Liver (tissue), 9 donors: ENCODE data around the gene CDCP2. TPM values are rescaled to one million over a fixed set of nuclear protein-coding genes. Genes with fewer than 3 reads are reported as not detected.

Experiments
- DNase-seq: peaks from one replicate; pipeline ENCODE4 v3.0.0-alpha.2; 2017; ENCODE audit warnings: low spot score
- H3K27ac ChIP-seq, 2 donors: one replicate each; pipeline ENCODE4 v1.7.0; 2013; ENCODE audit warnings: inconsistent platforms in 2 of 2, low read length in 2 of 2, control low read depth in 1 of 2, low read depth in 1 of 2, mild to moderate bottlenecking in 1 of 2
- H3K27me3 ChIP-seq, 4 donors: one replicate each; pipeline versions ENCODE4 v1.6.1 to v1.7.0; 2013; ENCODE audit warnings: low read length in 3 of 4, inconsistent platforms in 1 of 4, mild to moderate bottlenecking in 1 of 4, moderate library complexity in 1 of 4; ENCODE audit not compliant: control insufficient read depth in 4 of 4, insufficient read depth in 4 of 4
- H3K36me3 ChIP-seq, 4 donors: one replicate each; pipeline versions ENCODE4 v1.6.1 to v1.7.0; 2013; ENCODE audit warnings: low read length in 3 of 4, mild to moderate bottlenecking in 3 of 4, low read depth in 1 of 4, moderate library complexity in 1 of 4; ENCODE audit not compliant: control insufficient read depth in 4 of 4, insufficient read depth in 3 of 4
- H3K4me1 ChIP-seq, 4 donors: one replicate each; pipeline versions ENCODE4 v1.6.1 to v1.7.0; 2013; ENCODE audit warnings: low read length in 3 of 4, mild to moderate bottlenecking in 3 of 4, moderate library complexity in 1 of 4; ENCODE audit not compliant: control insufficient read depth in 4 of 4, insufficient read depth in 4 of 4
- H3K4me3 ChIP-seq, 3 donors: one replicate each; pipeline versions ENCODE4 v1.6.1 to v1.7.0; 2013; ENCODE audit warnings: low read length in 3 of 3, control low read depth in 1 of 3, low read depth in 1 of 3, mild to moderate bottlenecking in 1 of 3
- H3K9ac ChIP-seq, 2 donors: one replicate each; pipeline ENCODE4 v1.7.0; 2013; ENCODE audit warnings: low read length in 2 of 2, mild to moderate bottlenecking in 2 of 2, moderate library complexity in 2 of 2, control low read depth in 1 of 2, low read depth in 1 of 2
- H3K9me3 ChIP-seq, 4 donors: one replicate each; pipeline versions ENCODE4 v1.6.1 to v1.7.0; 2013; ENCODE audit warnings: low read length in 3 of 4; ENCODE audit not compliant: control insufficient read depth in 4 of 4
- ATF3 ChIP-seq: IDR thresholded peaks from 2 replicates; pipeline ENCODE4 v1.6.1; 2016; ENCODE audit warnings: antibody characterized with exemption
- CTCF ChIP-seq: fragments of 150-350 bp; IDR thresholded peaks from 2 replicates; pipeline ENCODE4 v1.5.1; 2017; ENCODE audit warnings: improper control_type of control experiment, low read depth, low read length; ENCODE audit not compliant: missing input control
- EGR1 ChIP-seq, 2 donors: IDR thresholded peaks; 2 replicates each; pipeline ENCODE4 v1.6.1; 2016 to 2018; ENCODE audit warnings: antibody characterized with exemption in 2 of 2, low read depth in 2 of 2
- FOXA1 ChIP-seq: IDR thresholded peaks from 2 replicates; pipeline ENCODE4 v1.6.1; 2016; ENCODE audit warnings: antibody characterized with exemption
- FOXA2 ChIP-seq: IDR thresholded peaks from 2 replicates; pipeline ENCODE4 v1.6.1; 2016; ENCODE audit warnings: antibody characterized with exemption
- GABPA ChIP-seq, 2 donors: IDR thresholded peaks in 1 of 2; conservative IDR thresholded peaks in 1 of 2; 2 replicates each; pipeline ENCODE4 v1.6.1; 2016; ENCODE audit warnings: antibody characterized with exemption in 2 of 2, mild to moderate bottlenecking in 1 of 2, moderate library complexity in 1 of 2
- HNF4A ChIP-seq, 2 donors: conservative IDR thresholded peaks; 2 replicates each; pipeline ENCODE4 v1.6.1; 2016; ENCODE audit warnings: antibody characterized with exemption in 2 of 2, mild to moderate bottlenecking in 2 of 2
- JUND ChIP-seq, 2 donors: IDR thresholded peaks; 2 replicates each; pipeline ENCODE4 v1.6.1; 2016; ENCODE audit warnings: antibody characterized with exemption in 2 of 2
- NR2F2 ChIP-seq: IDR thresholded peaks from 2 replicates; pipeline ENCODE4 v1.6.1; 2016; ENCODE audit warnings: antibody characterized with exemption
- RAD21 ChIP-seq, 2 donors: IDR thresholded peaks; 2 replicates each; pipeline ENCODE4 v1.6.1; 2016; ENCODE audit warnings: antibody characterized with exemption in 2 of 2, mild to moderate bottlenecking in 2 of 2
- RXRA ChIP-seq, 2 donors: IDR thresholded peaks; 2 replicates each; pipeline ENCODE4 v1.6.1; 2017 to 2018; ENCODE audit warnings: antibody characterized with exemption in 2 of 2, mild to moderate bottlenecking in 1 of 2
- SP1 ChIP-seq: IDR thresholded peaks from 2 replicates; pipeline ENCODE4 v1.6.1; 2018; ENCODE audit warnings: antibody characterized with exemption, mild to moderate bottlenecking
- TAF1 ChIP-seq: conservative IDR thresholded peaks from 2 replicates; pipeline ENCODE4 v1.6.1; 2016; ENCODE audit warnings: antibody characterized with exemption, mild to moderate bottlenecking
- YY1 ChIP-seq: IDR thresholded peaks from 2 replicates; pipeline ENCODE4 v1.6.1; 2016; ENCODE audit warnings: antibody characterized with exemption, mild to moderate bottlenecking
- ZBTB33 ChIP-seq: IDR thresholded peaks from 2 replicates; pipeline ENCODE4 v1.6.1; 2016; ENCODE audit warnings: antibody characterized with exemption
- WGBS: extraction: QIAGEN DNeasy Blood & Tissue Kit; methylation state at CpG from one replicate; pipeline ENCODE4 v1.1.7; 2013; 5-methylcytosine and 5-hydroxymethylcytosine counted together
- polyA plus RNA-seq, 2 donors: library from polyadenylated mRNA; stranded (reverse) in 1 of 2; unstranded in 1 of 2; fragments of 200-250 nt in 1 of 2; fragments of >200 nt in 1 of 2; fragmentation: Nextera tagmentation in 1 of 2; extraction: Ambion mirVana in 1 of 2; gene quantifications; one replicate each; pipeline versions ENCODE4 v1.2.1 to v1.2.3, GENCODE V29; 2013 to 2015
- total RNA-seq, 2 donors: library from RNA; depleted of rRNA; stranded (reverse); fragments of >200 nt; gene quantifications; one replicate each; pipeline ENCODE4 v1.2.3, GENCODE V29; 2014
- donor health status: healthy.
- donor health status: healthy.
- donor health status: healthy.
- donor health status: healthy.
- donor health status: healthy.

The CDCP2 gene
- total and polyA plus RNA-seq, 4 donors: under 0.01 TPM; not detected in 3

- Histone ChIP-seq H3K9ac (no peak overlapping the region), H3K27me3 (no peaks in the 10 kb centered on the region), H3K9me3 (no peaks in the 10 kb centered on the region), H3K4me1 (peaks cover 0 to 8% (median 5%) of the 10 kb centered on the region in 4 donors), H3K36me3 (no peaks in the 10 kb centered on the region), H3K4me3 (no peak overlapping the region), H3K27ac (no peak overlapping the region)
- TF ChIP-seq RXRA (IDR thresholded peaks at IDR 0.05) (no peak), ZBTB33 (no peak), JUND (IDR thresholded peaks at IDR 0.05) (no peak), ATF3 (no peak), YY1 (no peak), FOXA1 (no peak), NR2F2 (no peak), SP1 (no peak), HNF4A (conservative IDR thresholded peaks at IDR 0.05) (no peak), FOXA2 (no peak), TAF1 (no peak)
- no peak for DNase-seq
- 94% methylated on average over 11 of the region's 11 CpGs for WGBS
Observed at GRCh38 chr1:54117815-54118563, 34.8 kb downstream of the CDCP2 start.

- Histone ChIP-seq H3K9me3 (no peaks in the 10 kb centered on the region), H3K36me3 (no peaks in the 10 kb centered on the region), H3K27me3 (no peaks in the 10 kb centered on the region), H3K9ac (no peak overlapping the region), H3K27ac (no peak overlapping the region), H3K4me1 (no peaks in the 10 kb centered on the region), H3K4me3 (no peak overlapping the region)
- DNase-seq: no peak
- WGBS: 95% methylated on average over 3 of the region's 3 CpGs
- TF ChIP-seq CTCF (no peak), YY1 (no peak), EGR1 (IDR thresholded peaks at IDR 0.05; ENCODE audit: low read depth in 2 of 2) (no peak), RAD21 (IDR thresholded peaks at IDR 0.05) (no peak), ZBTB33 (no peak), GABPA (IDR thresholded peaks at IDR 0.05 in 1 of 2, conservative IDR thresholded peaks at IDR 0.05 in 1 of 2) (no peak), NR2F2 (no peak), FOXA1 (no peak)
Observed at GRCh38 chr1:54115520-54115919, 37.3 kb downstream of the CDCP2 start.
